ENCODE results near the gene TRIM32.

Gene TRIM32

DNA sequence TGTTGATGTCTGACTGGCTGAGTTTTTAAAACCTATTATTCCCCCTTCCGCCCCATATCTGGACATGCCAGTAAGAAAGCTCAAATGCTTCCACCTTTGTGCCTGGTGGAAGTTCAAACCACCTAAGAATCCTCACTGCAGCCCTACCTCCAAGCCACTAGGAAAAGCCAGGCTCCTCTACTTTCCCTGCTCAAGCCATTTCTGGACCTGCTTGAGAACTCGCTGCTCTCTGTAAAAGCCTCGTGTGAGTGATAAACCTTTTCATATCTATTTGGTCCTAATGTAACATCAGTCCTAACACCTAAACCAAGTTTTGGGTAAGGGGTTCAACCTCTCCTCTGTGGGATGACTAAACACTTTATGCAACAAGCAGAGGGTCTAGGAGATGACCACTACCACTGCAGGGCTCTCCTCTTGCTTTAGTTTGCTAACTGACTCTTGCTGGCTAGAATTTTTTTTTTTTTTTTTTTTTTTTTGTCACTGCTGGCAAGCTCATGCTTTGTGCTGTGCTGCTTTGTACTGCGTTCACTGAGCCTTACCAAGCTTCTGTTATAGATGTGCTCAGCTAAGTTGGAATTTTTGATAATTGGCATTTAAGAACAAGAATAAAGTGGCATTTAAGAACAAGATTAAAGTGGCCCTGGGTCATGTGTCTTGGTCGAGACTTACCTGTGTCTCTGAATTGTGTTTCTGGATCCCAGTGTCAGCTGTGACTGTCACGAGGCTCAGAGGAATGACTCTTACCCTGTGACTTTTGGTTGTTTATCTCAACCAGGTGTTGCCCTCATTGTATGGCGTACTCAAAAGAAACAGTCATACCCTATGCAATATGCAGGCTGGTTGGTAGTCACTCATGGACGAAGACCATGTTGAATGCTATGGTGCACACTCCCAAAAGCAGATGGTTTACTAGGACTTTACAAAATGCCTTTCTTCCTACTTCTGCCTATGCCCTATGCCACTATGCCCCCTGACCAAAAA, 19.5 kb downstream of the TRIM32 start:
- FAIRE-seq, result no peak

- no peak for FAIRE-seq
These were observed 25.7 kb downstream of the TRIM32 start for GRCh38 chr9:116712781-116713180.

DNA sequence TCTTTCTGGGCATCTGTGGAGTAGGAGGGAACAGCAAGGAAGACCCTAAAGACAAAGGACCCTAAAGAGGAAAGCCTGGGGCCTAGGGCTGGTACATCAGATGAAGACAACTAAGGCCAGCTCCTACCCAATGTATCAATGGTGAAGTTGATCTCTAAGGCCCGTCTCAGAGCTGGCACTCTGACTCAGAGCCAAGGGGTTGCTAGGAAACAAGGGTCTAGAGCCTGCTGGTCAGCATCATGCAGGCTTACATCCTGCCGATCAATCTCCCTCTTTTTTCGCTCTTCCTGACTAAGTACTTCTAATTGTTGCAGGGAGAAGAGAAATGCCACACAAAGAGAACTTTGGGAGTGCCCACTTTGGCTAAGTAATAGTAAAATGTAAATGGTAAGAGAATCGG, 26.2 kb downstream of the TRIM32 start:
- no peak for FAIRE-seq

GRCh38 chr9:116715751-116716150, 28.6 kb downstream of the TRIM32 start:
- no peak for FAIRE-seq

- no peak for FAIRE-seq
These were observed 29.3 kb downstream of the TRIM32 start for GRCh38 chr9:116716438-116716837.

DNA sequence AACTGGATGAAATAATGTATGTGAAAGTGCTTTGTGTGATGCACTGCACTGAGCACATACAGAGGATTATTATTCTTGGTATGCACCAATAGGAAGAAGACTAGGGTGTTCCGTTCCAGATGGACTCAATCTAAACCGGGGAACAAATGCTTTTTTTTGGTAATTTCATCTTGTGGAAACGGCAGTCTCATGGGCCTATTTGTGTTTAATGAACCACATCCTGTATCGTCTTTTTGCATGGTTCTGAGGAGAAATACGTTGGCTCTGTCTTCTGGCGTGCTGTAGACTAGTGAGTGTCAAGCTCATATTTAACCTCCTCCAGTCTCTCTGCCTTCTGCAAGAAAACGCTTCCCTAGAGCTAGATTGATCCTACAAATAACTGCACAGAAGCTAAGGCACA, 30.0 kb downstream of the TRIM32 start:
- FAIRE-seq, result no peak

GRCh38 chr9:116718111-116718510, 31.0 kb downstream of the TRIM32 start:
- no peak for FAIRE-seq

DNA sequence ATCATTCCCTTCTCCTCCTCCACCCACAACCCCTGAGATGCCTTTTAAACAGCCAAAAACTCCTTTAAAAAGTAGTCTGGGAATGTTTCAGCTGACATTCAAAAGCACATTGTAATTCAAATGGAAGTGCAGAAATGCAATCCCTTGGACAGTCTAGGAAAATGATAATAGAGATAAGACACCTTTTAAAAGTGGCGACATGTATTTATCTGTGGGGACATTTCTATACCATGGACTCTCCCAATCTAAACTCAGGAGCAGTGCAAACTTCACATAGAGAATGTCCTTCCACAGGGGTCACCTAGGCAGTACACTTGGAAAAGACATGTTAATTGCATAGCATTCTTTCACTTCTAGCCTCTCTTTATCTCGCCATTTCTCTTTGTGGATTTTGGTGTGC, 33.0 kb downstream of the TRIM32 start:
- no peak for FAIRE-seq

DNA sequence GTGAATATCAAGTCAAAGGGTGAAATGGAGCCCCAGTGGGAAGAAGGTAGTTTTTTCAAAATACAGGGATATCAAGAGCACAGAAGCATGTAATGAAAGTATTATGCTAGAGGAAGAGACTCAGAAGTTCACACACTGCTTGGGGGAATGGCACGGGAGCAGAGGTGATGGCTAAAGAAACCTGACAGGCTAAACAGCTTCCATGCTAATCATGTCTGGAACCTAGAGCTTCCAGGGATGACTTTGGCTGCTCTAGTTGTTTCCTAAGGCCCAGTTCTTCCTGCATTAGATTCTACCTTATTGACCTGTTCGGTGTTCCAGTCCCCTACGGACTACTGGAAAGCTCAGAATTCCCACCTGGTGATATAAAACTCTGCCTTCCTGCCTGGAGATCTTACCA, 34.3 kb downstream of the TRIM32 start:
- no peak for FAIRE-seq

- no peak for FAIRE-seq
These were observed 34.8 kb downstream of the TRIM32 start for GRCh38 chr9:116721944-116722343.

DNA sequence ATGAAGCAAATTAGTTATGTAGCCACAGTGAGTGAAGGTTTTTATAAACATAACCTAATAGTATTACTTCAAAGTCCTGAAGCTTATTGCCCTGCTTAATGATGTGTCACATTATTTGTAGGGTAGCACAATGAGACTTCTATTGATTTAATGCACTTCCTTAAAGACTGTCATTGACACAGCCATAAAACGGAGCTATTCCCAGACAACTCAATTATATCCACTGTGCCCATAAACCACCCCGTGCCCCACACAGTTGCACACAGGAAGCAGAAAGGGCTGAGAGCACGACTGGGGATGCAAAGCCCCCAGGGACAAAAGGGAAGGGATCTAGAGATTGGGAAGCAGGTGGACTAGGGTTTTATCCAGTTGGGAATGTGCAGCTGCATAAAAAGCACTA, 37.0 kb downstream of the TRIM32 start:
- FAIRE-seq, result no peak

DNA sequence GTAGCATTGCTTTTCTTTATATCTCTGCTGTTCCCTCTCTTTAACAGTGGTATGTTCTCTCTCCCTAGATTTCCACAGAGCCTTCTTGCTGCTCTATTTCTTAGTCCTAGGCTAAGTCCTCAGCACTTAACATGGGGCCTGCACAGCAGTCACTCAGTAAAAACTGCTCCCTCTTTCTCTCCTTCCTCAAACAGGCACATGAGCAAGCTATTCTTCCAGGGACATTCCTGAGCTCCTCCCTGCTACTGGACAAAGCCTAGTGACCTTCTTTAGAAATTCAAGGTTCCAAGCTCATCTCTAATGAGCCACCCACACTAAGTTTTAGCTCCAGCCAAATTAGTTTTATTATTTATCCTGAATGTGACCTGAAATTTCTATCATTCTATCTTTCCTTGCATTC, 39.5 kb downstream of the TRIM32 start:
- no peak for FAIRE-seq

GRCh38 chr9:116733010-116733641, 46.0 kb downstream of the TRIM32 start:
- no peak for FAIRE-seq

DNA sequence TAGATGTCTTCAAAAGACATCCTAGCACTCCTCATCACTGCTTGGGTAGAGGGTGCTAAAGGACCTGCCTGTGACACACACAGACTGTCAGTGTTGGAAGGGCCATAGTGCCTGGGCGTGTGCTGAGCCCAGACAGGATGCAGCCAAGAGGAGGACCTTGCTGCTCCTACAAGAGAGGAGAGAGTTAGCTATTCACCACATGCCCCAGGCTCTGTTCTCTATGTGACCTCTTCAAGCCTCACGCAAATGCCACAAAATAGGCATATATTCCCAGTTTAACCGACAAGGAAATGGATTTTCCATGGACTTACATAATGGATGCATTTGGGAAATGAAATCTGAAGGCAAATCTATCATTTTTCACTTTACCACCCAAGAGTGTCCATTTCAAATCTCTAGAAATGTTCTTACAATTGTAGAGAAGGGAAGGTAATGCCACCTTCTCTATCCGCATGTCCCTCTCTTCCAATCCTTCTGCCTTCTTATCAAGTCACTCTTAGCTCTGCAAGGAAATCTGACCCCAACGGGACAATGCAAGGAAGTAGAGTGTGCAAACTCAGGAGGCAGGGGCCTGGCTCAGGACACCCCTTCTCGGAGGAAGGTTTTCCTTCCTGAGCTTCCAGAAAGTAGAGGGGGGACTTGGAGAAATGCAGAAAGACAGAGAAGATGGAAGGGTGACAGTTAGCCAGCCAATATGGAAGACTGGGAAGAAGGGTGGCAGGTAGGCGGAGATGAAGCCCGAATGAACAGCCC, 49.5 kb downstream of the TRIM32 start:
- no peak for FAIRE-seq

- FAIRE-seq, result no peak
These were observed 50.0 kb downstream of the TRIM32 start for GRCh38 chr9:116737152-116737546.

DNA sequence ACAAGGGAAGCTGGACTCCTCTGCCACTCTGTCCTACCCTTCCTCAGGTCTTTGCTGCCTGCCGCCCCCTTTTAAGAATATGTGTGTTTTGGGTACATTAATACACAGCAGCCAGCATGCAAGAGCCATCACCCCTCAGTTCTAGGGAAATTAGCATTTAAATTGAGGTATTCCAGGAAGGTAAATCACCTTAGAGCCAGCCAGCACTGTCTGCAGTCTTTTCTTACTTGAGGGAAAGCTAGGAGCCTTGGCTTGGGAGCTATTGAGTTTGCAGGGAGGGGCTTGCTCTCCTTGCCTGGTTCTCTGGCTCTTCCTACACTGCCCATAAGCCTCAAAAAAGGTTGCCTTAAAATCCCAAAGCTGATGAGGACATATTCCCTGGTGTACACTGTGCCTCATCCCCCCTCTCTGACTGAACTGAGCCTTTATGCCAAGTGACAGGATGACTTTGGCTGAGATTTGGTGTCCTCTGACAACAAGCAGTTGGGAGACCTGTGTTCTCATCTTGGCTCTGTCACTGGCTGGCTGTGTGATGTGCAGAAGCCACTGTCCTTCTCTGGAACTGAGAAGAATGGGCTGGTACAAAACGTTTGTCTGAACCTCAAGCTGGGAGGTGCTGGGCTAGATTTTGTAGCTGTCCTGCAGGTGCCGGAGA, 54.1 kb downstream of the TRIM32 start:
- FAIRE-seq, result no peak

GRCh38 chr9:116741742-116742141, 54.6 kb downstream of the TRIM32 start:
- FAIRE-seq, result no peak

- no peak for FAIRE-seq
These were observed 62.1 kb downstream of the TRIM32 start for GRCh38 chr9:116749176-116749575.

- FAIRE-seq, result no peak
These were observed 62.7 kb downstream of the TRIM32 start for GRCh38 chr9:116749772-116750171.

GRCh38 chr9:116750510-116750909, 63.4 kb downstream of the TRIM32 start:
- no peak for FAIRE-seq

Measured in colon (tissue), 2 donors.